Activated B cell treated with CpG ODN at 0.5 μM for 24 hours (primary cell): ENCODE measurements around the gene NIPAL1. TPM values are rescaled to one million over a fixed set of nuclear protein-coding genes. Genes with fewer than 3 reads are reported as not detected.
"Not testable (repeated sequence)": the region's sequence is repeated elsewhere in the genome, so short reads cannot be mapped to it uniquely, and the experiment has no call there.

ENCODE experiments used
- ATAC-seq: fragments of 200-7000 bp; cut with Tn5 transposase; one replicate; pipeline ENCODE4 v1.10.0; 2021; ENCODE audit warnings: low read depth, mild to moderate bottlenecking, moderate library complexity
- CTCF ChIA-PET: fragments of 350-600 bp; sonication (Branson Sonifier 250); formaldehyde crosslinking; loops from one replicate; lab custom pipeline; 2021; ENCODE audit warnings: antibody characterized with exemption; lab: Charles Lee
- POLR2A ChIA-PET: fragments of 350-600 bp; sonication (Branson Sonifier 250); formaldehyde crosslinking; loops from one replicate; lab custom pipeline; 2021; ENCODE audit warnings: antibody characterized with exemption; lab: Charles Lee
- DNase-seq: peaks from one replicate; pipeline ENCODE4 v3.0.0; 2022
- H3K27ac Mint-ChIP-seq: one replicate; pipeline ENCODE4 v1.8.0; 2020; ENCODE audit warnings: mixed read lengths
- H3K27me3 Mint-ChIP-seq: one replicate; pipeline ENCODE4 v1.8.0; 2021; ENCODE audit warnings: mixed read lengths
- H3K36me3 Mint-ChIP-seq: one replicate; pipeline ENCODE4 v1.8.0; 2021; ENCODE audit warnings: low read depth, mixed read lengths
- H3K4me1 Mint-ChIP-seq: one replicate; pipeline ENCODE4 v1.8.0; 2021; ENCODE audit warnings: mixed read lengths
- H3K4me3 Mint-ChIP-seq: one replicate; pipeline ENCODE4 v1.8.0; 2020; ENCODE audit warnings: mild to moderate bottlenecking, mixed read lengths
- H3K9me3 Mint-ChIP-seq: one replicate; pipeline ENCODE4 v1.8.0; 2020; ENCODE audit warnings: mixed read lengths
- CTCF ChIP-seq: fragments of 200-600 bp; IDR thresholded peaks from one replicate; pipeline ENCODE4 v1.8.0; 2022; ENCODE audit warnings: antibody characterized with exemption, mild to moderate bottlenecking
- intact Hi-C: fragments of 100-400 bp; cut with micrococcal nuclease; formaldehyde crosslinking; loops from one replicate; pipeline ENCODE4 v1.15.1; 2024
- total RNA-seq: library from RNA; stranded (reverse); gene quantifications from 2 replicates; pipeline ENCODE4 v1.2.3, GENCODE V29; 2022

The NIPAL1 gene
- total RNA-seq, 1 donor from 2014 or later: 0.69 TPM

- POLR2A ChIA-PET: no interaction called here
- Mint-ChIP-seq H3K9me3 (peaks cover 13% of the 10 kb centered on the region), H3K36me3 (no peaks in the 10 kb centered on the region), H3K27ac (no peak overlapping the region), H3K27me3 (peaks cover 24% of the 10 kb centered on the region), H3K4me1 (no peaks in the 10 kb centered on the region), H3K4me3 (no peak overlapping the region)
- DNase-seq (no peak), ATAC-seq (no peak)
- no peak for TF ChIP-seq CTCF
- intact Hi-C loops: no loop called here
- CTCF ChIA-PET: no interaction called here
Measured at GRCh38 chr4:47990145-47990544, 26.4 kb upstream of the NIPAL1 start.

- H3K4me1 Mint-ChIP-seq, H3K27ac Mint-ChIP-seq, H3K36me3 Mint-ChIP-seq, CTCF ChIA-PET, ATAC-seq, H3K4me3 Mint-ChIP-seq, POLR2A ChIA-PET, DNase-seq, intact Hi-C loops: not testable (repeated sequence)
- Mint-ChIP-seq H3K27me3 (peaks cover 29% of the 10 kb centered on the region), H3K9me3 (peaks cover 13% of the 10 kb centered on the region)
Measured at GRCh38 chr4:47992475-47992874, 24.1 kb upstream of the NIPAL1 start.

- H3K36me3 Mint-ChIP-seq: no peaks in the 10 kb centered on the region
- H3K4me1 Mint-ChIP-seq: no peaks in the 10 kb centered on the region
- CTCF ChIA-PET: interaction anchor here (1.2 kb wide), 1 partner anchor 91 kb away, joined by 3 read pairs; no protein-coding TSS in a partner anchor
Measured at GRCh38 chr4:47996021-47996420, 20.6 kb upstream of the NIPAL1 start.

GRCh38 chr4:48002267-48002666 is 14.3 kb upstream of the NIPAL1 start:
- ChIA-PET CTCF (interaction anchor here (1.5 to 5.9 kb wide), 6 partner anchors 30 to 338 kb away, joined by 3 to 127 read pairs (median 5); no protein-coding TSS in a partner anchor), POLR2A (no interaction called here)
- H3K4me1 Mint-ChIP-seq: no peaks in the 10 kb centered on the region
- H3K27ac Mint-ChIP-seq: no peak overlapping the region
- peaks cover 2% of the 10 kb centered on the region for H3K36me3 Mint-ChIP-seq
- H3K4me3 Mint-ChIP-seq: no peak overlapping the region
- intact Hi-C loops: loop anchor here (2.0 kb wide), 1 partner anchor 139 kb away; no protein-coding TSS in a partner anchor
- ATAC-seq: no peak
- H3K27me3 Mint-ChIP-seq: no peaks in the 10 kb centered on the region
- TF ChIP-seq CTCF: no peak
- no peak for DNase-seq
- H3K9me3 Mint-ChIP-seq: peaks cover 2% of the 10 kb centered on the region

More at GRCh38 chr4:47996021-47996420, 20.6 kb upstream of the NIPAL1 start:
- intact Hi-C loops: no loop called here
- H3K9me3 Mint-ChIP-seq: peaks cover 8% of the 10 kb centered on the region
- DNase-seq: no peak
- H3K4me3 Mint-ChIP-seq: no peak overlapping the region
- no peak for ATAC-seq
- H3K27ac Mint-ChIP-seq: no peak overlapping the region
- no peak for TF ChIP-seq CTCF
- POLR2A ChIA-PET: no interaction called here
- H3K27me3 Mint-ChIP-seq: peaks cover 24% of the 10 kb centered on the region

GRCh38 chr4:48003568-48003967 is 13.0 kb upstream of the NIPAL1 start:
- H3K27ac Mint-ChIP-seq, ATAC-seq, H3K4me3 Mint-ChIP-seq, H3K9me3 Mint-ChIP-seq, H3K4me1 Mint-ChIP-seq, POLR2A ChIA-PET, H3K36me3 Mint-ChIP-seq, H3K27me3 Mint-ChIP-seq: not testable (repeated sequence)
- intact Hi-C loops: loop anchor here (1.0 to 2.0 kb wide), 3 partner anchors 84 to 137 kb away; no protein-coding TSS in a partner anchor
- CTCF ChIA-PET: interaction anchor here (0.6 to 5.9 kb wide), 8 partner anchors 9 to 336 kb away, joined by 3 to 127 read pairs (median 4); no protein-coding TSS in a partner anchor
- peak; percentile 35 for TF ChIP-seq CTCF
- peak; percentile 22 for DNase-seq
